Immature natural killer cell (primary cell): ENCODE data around the gene CALY. TPM values are rescaled to one million over a fixed set of nuclear protein-coding genes. Genes with fewer than 3 reads are reported as not detected.

ENCODE experiments used
- DNase-seq, 3 donors: peaks; one replicate each; pipeline ENCODE4 v3.0.0; 2022; ENCODE audit warnings: mixed read lengths in 1 of 3
- H3K27ac Mint-ChIP-seq, 6 donors: one replicate each; pipeline ENCODE4 v1.8.0; 2020; ENCODE audit warnings: mixed read lengths in 6 of 6, mild to moderate bottlenecking in 5 of 6, inconsistent platforms in 4 of 6, moderate library complexity in 3 of 6
- H3K27me3 Mint-ChIP-seq, 3 donors: one replicate each; pipeline ENCODE4 v1.8.0; 2020 to 2021; ENCODE audit warnings: low read depth in 3 of 3, mild to moderate bottlenecking in 3 of 3, mixed read lengths in 3 of 3, moderate library complexity in 3 of 3, inconsistent platforms in 1 of 3
- H3K36me3 Mint-ChIP-seq, 3 donors: one replicate each; pipeline ENCODE4 v1.8.0; 2020; ENCODE audit warnings: mixed read lengths in 3 of 3, inconsistent platforms in 2 of 3, mild to moderate bottlenecking in 2 of 3
- H3K4me1 Mint-ChIP-seq, 2 donors: one replicate each; pipeline ENCODE4 v1.8.0; 2020; ENCODE audit warnings: inconsistent platforms in 2 of 2, mild to moderate bottlenecking in 2 of 2, mixed read lengths in 2 of 2, moderate library complexity in 1 of 2
- H3K4me3 Mint-ChIP-seq, 5 donors: one replicate each; pipeline ENCODE4 v1.8.0; 2020; ENCODE audit warnings: mild to moderate bottlenecking in 5 of 5, mixed read lengths in 5 of 5, inconsistent platforms in 3 of 5, moderate library complexity in 3 of 5
- H3K9me3 Mint-ChIP-seq, 6 donors: one replicate each; pipeline ENCODE4 v1.8.0; 2020; ENCODE audit warnings: mild to moderate bottlenecking in 6 of 6, mixed read lengths in 6 of 6, inconsistent platforms in 4 of 6, moderate library complexity in 3 of 6
- polyA plus RNA-seq, 3 donors: library from polyadenylated mRNA; unstranded; fragments of 300-500 nt; fragmentation: Illumina TruSeq; gene quantifications; one replicate each; pipeline ENCODE4 v1.2.3, GENCODE V29; 2021

CALY gene
- polyA plus RNA-seq, 3 donors from 2014 or later: not detected

DNA sequence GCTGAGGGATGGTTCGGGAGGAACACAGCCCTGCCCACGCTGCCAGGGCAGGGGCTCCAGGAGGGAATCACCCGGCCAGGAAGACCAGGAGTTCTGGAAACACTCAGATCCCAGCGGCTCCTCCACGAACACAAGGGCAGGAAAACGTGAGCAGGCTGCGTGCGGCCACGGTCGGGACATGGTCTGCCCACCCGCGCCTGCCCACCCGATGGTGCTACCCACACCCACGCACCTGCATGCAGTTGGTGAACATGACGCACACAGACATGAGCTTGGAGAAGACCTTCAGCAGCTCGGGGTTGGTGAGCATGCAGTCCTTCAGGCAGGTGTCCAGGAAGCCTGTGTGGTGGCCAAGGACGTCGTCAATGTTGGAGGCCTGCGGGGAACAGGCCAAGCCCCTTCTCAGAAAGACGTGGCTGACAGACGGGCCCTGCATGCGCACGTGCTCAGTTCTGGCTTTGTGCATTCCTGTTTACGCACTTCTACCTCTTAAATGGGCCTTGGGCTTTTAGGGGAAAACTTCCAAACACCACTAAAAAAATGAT is 53.8 kb downstream of the CALY start:
- Mint-ChIP-seq H3K27me3 (peaks cover 9 to 17% (median 11%) of the 10 kb centered on the region in 3 donors), H3K36me3 (peaks cover 21 to 44% (median 24%) of the 10 kb centered on the region in 3 donors), H3K27ac (peak overlapping the region in 1 of 6 donors; percentile 40), H3K4me1 (peaks cover 24 to 30% of the 10 kb centered on the region in 2 donors), H3K4me3 (no peak overlapping the region), H3K9me3 (no peaks in the 10 kb centered on the region)
- DNase-seq: no peak

- Mint-ChIP-seq H3K4me3 (no peak overlapping the region), H3K27me3 (peaks cover 9 to 23% (median 14%) of the 10 kb centered on the region in 3 donors), H3K36me3 (peaks cover 18 to 37% (median 22%) of the 10 kb centered on the region in 3 donors), H3K27ac (peak overlapping the region in 5 of 6 donors; percentile 30 to 81 (median 66)), H3K9me3 (no peaks in the 10 kb centered on the region), H3K4me1 (peaks cover 29 to 34% of the 10 kb centered on the region in 2 donors)
- DNase-seq: no peak
Measured at GRCh38 chr10:133281628-133282372, 54.9 kb downstream of the CALY start.

GRCh38 chr10:133281084-133281483 is 55.6 kb downstream of the CALY start:
- H3K36me3 Mint-ChIP-seq: peaks cover 11 to 30% (median 14%) of the 10 kb centered on the region in 3 donors
- no peak overlapping the region for H3K4me3 Mint-ChIP-seq
- H3K27ac Mint-ChIP-seq: peak overlapping the region in 2 of 6 donors; percentile 40 to 100
- peaks cover 29 to 33% of the 10 kb centered on the region in 2 donors for H3K4me1 Mint-ChIP-seq
- H3K27me3 Mint-ChIP-seq: peaks cover 9 to 23% (median 14%) of the 10 kb centered on the region in 3 donors
- DNase-seq: no peak
- H3K9me3 Mint-ChIP-seq: no peaks in the 10 kb centered on the region

- Mint-ChIP-seq H3K4me1 (peaks cover 29 to 37% of the 10 kb centered on the region in 2 donors), H3K27me3 (peaks cover 13 to 28% (median 19%) of the 10 kb centered on the region in 3 donors), H3K4me3 (peak overlapping the region in 4 of 5 donors; percentile 93 to 99 (median 97)), H3K27ac (peak overlapping the region; percentile 99 to 100 (median 100)), H3K9me3 (no peaks in the 10 kb centered on the region), H3K36me3 (peaks cover 5 to 24% (median 9%) of the 10 kb centered on the region in 3 donors)
- no peak for DNase-seq
Measured at GRCh38 chr10:133280391-133281059, 56.2 kb downstream of the CALY start.

DNA sequence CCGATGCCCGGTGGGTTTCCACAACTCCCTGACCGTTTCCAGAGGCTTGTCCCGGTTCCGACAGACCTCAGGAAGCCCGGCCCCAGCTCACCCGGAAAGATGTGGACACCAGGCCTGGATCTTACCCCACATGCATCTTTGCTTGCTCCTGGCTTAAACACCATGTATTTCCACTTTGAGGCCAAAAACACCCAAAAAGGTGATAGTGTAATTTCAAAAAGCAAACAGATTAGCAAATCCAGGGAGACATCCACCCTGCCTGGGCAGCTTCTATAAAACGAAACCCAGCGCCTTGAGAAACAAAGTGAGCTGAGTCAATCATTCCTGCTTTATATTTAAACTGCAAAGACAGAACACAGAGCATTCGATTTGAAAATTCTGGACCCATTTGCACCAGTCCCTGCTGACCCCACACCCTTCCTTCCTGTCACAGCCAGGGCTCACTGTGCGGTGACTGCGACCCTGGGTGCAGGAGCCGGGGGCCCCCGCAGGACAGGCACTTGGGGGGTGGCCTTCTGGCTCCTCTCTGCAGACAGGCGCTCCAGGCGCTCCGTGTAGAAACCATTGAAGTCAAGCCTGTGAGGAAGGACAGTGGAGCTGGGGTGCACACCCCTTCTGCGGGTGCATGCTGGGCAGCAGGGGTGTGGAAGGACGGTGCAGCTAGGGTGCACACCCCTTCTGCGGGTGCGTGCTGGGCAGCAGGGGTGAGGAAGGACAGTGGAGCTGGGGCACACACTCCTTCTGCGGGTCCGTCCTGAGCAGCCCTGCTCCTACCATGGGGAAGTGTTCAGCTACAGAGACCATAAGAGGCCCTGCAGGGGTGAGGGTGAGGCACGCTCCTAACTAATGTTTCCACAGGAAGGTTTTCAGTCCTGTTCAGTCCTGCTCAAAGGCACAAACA is 57.1 kb downstream of the CALY start:
- DNase-seq: peak; percentile 38 to 43 (median 42)
- H3K4me1 Mint-ChIP-seq: peaks cover 29 to 41% of the 10 kb centered on the region in 2 donors
- H3K27me3 Mint-ChIP-seq: peaks cover 17 to 34% (median 19%) of the 10 kb centered on the region in 3 donors
- peak overlapping the region; percentile 99 to 100 (median 100) for H3K27ac Mint-ChIP-seq
- H3K4me3 Mint-ChIP-seq: peak overlapping the region; percentile 93 to 99 (median 98)
- H3K36me3 Mint-ChIP-seq: peaks cover 3 to 18% (median 5%) of the 10 kb centered on the region in 3 donors
- H3K9me3 Mint-ChIP-seq: no peaks in the 10 kb centered on the region

GRCh38 chr10:133278577-133279265 is 58.0 kb downstream of the CALY start:
- H3K27me3 Mint-ChIP-seq: peaks cover 18 to 34% (median 19%) of the 10 kb centered on the region in 3 donors
- H3K9me3 Mint-ChIP-seq: no peaks in the 10 kb centered on the region
- H3K36me3 Mint-ChIP-seq: peaks cover 2 to 12% (median 2%) of the 10 kb centered on the region in 3 donors
- H3K27ac Mint-ChIP-seq: peak overlapping the region; percentile 99 to 100 (median 100)
- peaks cover 29 to 42% of the 10 kb centered on the region in 2 donors for H3K4me1 Mint-ChIP-seq
- peak; percentile 93 to 94 (median 94) for DNase-seq
- peak overlapping the region; percentile 93 to 99 (median 98) for H3K4me3 Mint-ChIP-seq

DNA sequence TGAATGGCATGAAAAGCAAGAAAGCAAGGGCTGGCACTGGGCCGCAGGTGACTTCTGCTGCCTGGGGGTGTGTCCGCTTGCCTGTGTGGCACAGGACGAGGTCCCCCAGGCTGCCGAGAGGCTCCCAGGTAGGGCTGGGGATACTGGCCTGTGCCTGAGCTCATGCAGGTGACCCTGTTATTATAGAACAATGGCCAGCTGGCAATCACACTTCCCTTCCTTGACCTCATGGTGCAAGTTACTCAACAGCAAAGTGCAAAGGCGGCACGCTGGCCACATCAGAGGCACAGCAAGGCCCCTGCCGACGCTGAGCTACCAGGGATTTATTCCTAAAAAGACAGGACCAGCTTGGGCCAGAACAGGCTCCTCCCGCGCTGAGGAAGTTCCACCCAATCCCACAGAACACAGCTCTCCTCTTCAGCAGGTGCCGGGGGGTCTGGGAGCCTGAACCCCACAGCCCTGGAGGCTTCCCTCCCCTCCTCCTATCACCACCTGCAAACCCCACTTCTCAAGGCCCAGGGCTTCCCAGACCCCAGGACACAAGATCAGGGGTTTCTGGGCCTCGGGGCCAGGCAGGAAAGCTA is 58.6 kb downstream of the CALY start:
- Mint-ChIP-seq H3K4me3 (peak overlapping the region; percentile 93 to 99 (median 98)), H3K27ac (peak overlapping the region; percentile 99 to 100 (median 100)), H3K27me3 (peaks cover 18 to 34% (median 19%) of the 10 kb centered on the region in 3 donors), H3K9me3 (no peaks in the 10 kb centered on the region), H3K36me3 (peaks cover 0 to 10% (median 0%) of the 10 kb centered on the region in 3 donors), H3K4me1 (peaks cover 29 to 42% of the 10 kb centered on the region in 2 donors)
- DNase-seq: peak in 2 of 3 donors; percentile 32 to 43

DNA sequence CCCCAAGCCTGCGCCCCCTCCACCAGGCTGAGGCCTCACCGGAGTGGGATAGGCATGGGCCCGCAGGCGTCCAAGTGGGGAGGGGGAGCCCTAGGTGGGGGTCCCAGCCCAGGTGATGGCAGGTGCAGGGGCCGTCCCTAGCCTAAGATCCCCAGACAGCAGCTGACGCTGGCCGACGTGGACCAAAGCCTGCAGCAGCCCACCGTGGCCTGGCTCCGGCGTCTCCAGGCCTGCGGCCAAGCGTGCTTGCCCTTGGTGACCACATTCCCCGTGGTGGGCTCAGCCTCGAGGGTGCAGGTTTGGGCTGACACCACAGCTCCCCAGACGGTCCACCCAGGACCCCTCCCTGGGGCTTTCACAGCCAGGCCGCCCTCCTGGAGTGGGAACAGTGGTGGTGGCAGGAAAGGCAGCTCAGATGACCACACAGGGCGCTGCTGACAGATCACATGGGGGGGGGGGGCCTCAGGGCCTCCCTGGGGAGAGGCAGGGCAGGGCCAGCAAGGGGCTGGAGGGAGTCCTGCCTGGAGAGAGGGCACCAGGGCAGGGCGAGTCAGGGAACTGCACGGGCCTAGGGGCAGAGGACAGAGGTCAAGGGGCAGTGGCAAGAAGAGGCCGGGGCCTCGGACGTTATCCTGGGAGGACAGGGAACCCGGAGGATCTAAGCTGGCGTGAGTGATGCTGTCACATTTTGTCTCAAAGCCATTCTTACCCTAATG is 59.3 kb downstream of the CALY start:
- Mint-ChIP-seq H3K27ac (peak overlapping the region; percentile 99 to 100 (median 100)), H3K4me3 (peak overlapping the region; percentile 93 to 99 (median 98)), H3K4me1 (peaks cover 29 to 42% of the 10 kb centered on the region in 2 donors), H3K27me3 (peaks cover 18 to 34% (median 19%) of the 10 kb centered on the region in 3 donors), H3K36me3 (peaks cover 0 to 8% (median 0%) of the 10 kb centered on the region in 3 donors), H3K9me3 (no peaks in the 10 kb centered on the region)
- DNase-seq: peak; percentile 51 to 66 (median 65)

GRCh38 chr10:133276435-133277201 is 60.1 kb downstream of the CALY start, which contains the start of gene ADAM8:
Gene ADAM8, minus strand, starts transcription at chr10:133276868. Its CDS starts 51 bp downstream, at chr10:133276817.
- Mint-ChIP-seq H3K27ac (peak within 1 kb of the TSS; percentile 99 to 100 (median 100)), H3K4me3 (peak within 1 kb of the TSS; percentile 93 to 99 (median 98)), H3K4me1 (peaks cover 29 to 42% of the 10 kb centered on the region in 2 donors), H3K27me3 (peaks cover 18 to 34% (median 19%) of the 10 kb centered on the region in 3 donors), H3K36me3 (no peaks in the 10 kb centered on the region), H3K9me3 (no peaks in the 10 kb centered on the region)
- peak; percentile 69 to 70 (median 69) for DNase-seq

- peaks cover 29 to 42% of the 10 kb centered on the region in 2 donors for H3K4me1 Mint-ChIP-seq
- no peaks in the 10 kb centered on the region for H3K36me3 Mint-ChIP-seq
- H3K4me3 Mint-ChIP-seq: peak overlapping the region; percentile 92 to 94 (median 93)
- H3K9me3 Mint-ChIP-seq: no peaks in the 10 kb centered on the region
- no peak for DNase-seq
- peaks cover 18 to 34% (median 19%) of the 10 kb centered on the region in 3 donors for H3K27me3 Mint-ChIP-seq
- H3K27ac Mint-ChIP-seq: peak overlapping the region; percentile 92 to 100 (median 96)
Measured at GRCh38 chr10:133276100-133276434, 60.6 kb downstream of the CALY start.

DNA sequence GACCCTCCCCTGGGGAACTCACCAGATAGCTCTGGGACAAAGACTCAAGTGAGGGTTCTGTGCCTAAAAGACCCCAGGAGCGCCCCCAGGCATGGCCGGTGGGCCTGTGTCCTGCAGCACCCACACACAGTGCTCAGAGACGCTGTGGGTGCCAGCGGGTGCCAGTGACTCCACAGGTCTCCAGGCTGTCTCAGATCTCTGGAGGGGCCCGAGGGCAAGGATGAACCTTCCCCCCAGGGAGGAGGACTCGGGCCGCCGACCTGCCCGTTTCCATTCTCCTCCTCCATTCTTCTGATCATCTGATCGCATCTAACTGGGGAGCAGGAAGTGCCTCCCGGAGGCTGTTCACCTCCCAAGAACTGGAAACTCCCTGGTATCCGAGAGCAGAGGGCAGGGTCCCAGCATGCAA is 61.0 kb downstream of the CALY start:
- peak; percentile 52 to 64 (median 63) for DNase-seq
- H3K36me3 Mint-ChIP-seq: no peaks in the 10 kb centered on the region
- no peaks in the 10 kb centered on the region for H3K9me3 Mint-ChIP-seq
- peak overlapping the region; percentile 92 to 94 (median 93) for H3K4me3 Mint-ChIP-seq
- H3K4me1 Mint-ChIP-seq: peaks cover 29 to 42% of the 10 kb centered on the region in 2 donors
- peak overlapping the region; percentile 92 to 100 (median 96) for H3K27ac Mint-ChIP-seq
- peaks cover 18 to 34% (median 19%) of the 10 kb centered on the region in 3 donors for H3K27me3 Mint-ChIP-seq
